Uterus (tissue), 2 donors: ENCODE results near the gene PRAMEF1.

Experiments used
- POLR2A ChIP-seq, 2 donors: fragments of 450-650 bp; IDR thresholded peaks; one replicate each; pipeline ENCODE4 v1.6.1; 2016; ENCODE audit warnings: antibody characterized with exemption in 2 of 2, mild to moderate bottlenecking in 1 of 2, moderate library complexity in 1 of 2
- TF ChIP-seq, protein P1 (sequence below), 4 experiments: fragments of 200-600 bp in 2 of 4; fragments of 450-650 bp in 2 of 4; sonication (generic) in 2 of 4; IDR thresholded peaks; one replicate each; pipeline ENCODE4 v1.5.1; 2016 to 2019; ENCODE audit warnings: antibody characterized with exemption in 4 of 4, mild to moderate bottlenecking in 2 of 4, moderate library complexity in 1 of 4

DNA sequence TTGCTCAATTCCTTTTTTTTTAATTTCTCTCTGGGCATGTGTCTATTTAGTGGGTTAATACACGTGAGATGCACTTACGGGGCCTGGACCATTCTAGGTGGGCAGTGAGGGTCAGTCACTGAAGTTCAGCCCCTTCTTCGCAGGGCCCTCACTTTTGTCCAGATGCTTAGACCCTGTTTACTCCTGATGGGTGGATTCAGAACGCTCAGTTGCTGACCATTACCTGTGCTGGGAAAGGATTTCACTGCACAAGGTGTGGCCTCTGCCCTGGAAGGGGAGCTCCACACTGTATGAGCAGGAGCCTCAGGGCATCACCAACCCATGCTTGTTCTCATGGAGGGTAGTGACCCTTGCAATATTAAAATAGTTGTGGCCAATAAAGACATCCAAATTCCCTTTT is 13.1 kb upstream of the PRAMEF1 start:
- TF ChIP-seq, protein P1, sequence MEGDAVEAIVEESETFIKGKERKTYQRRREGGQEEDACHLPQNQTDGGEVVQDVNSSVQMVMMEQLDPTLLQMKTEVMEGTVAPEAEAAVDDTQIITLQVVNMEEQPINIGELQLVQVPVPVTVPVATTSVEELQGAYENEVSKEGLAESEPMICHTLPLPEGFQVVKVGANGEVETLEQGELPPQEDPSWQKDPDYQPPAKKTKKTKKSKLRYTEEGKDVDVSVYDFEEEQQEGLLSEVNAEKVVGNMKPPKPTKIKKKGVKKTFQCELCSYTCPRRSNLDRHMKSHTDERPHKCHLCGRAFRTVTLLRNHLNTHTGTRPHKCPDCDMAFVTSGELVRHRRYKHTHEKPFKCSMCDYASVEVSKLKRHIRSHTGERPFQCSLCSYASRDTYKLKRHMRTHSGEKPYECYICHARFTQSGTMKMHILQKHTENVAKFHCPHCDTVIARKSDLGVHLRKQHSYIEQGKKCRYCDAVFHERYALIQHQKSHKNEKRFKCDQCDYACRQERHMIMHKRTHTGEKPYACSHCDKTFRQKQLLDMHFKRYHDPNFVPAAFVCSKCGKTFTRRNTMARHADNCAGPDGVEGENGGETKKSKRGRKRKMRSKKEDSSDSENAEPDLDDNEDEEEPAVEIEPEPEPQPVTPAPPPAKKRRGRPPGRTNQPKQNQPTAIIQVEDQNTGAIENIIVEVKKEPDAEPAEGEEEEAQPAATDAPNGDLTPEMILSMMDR (IDR thresholded peaks at IDR 0.05): no peak
- no peak for TF ChIP-seq POLR2A (IDR thresholded peaks at IDR 0.05)
